Naive B cell (primary cell): ENCODE measurements around the gene PLK5. TPM values are rescaled to one million over a fixed set of nuclear protein-coding genes. Genes with fewer than 3 reads are reported as not detected.
"Not testable (repeated sequence)": the region's sequence is repeated elsewhere in the genome, so short reads cannot be mapped to it uniquely, and the experiment has no call there.

Source experiments
- ATAC-seq, 2 donors: fragments of 150-1000 bp; cut with Tn5 transposase; 2 replicates each; pipeline ENCODE4 v1.10.0; 2021; ENCODE audit warnings: low read depth in 2 of 2, mild to moderate bottlenecking in 2 of 2, moderate library complexity in 2 of 2
- DNase-seq: peaks from one replicate; pipeline ENCODE4 v3.0.0; 2022
- H3K27ac Mint-ChIP-seq, 6 donors: one replicate each; pipeline ENCODE4 v1.8.0; 2020 to 2022; ENCODE audit warnings: mild to moderate bottlenecking in 6 of 6, mixed read lengths in 6 of 6, moderate library complexity in 5 of 6, inconsistent platforms in 2 of 6
- H3K27me3 Mint-ChIP-seq, 3 donors: one replicate each; pipeline ENCODE4 v1.8.0; 2021 to 2022; ENCODE audit warnings: mixed read lengths in 3 of 3, mild to moderate bottlenecking in 1 of 3
- H3K36me3 Mint-ChIP-seq, 2 donors: one replicate each; pipeline ENCODE4 v1.8.0; 2020 to 2022; ENCODE audit warnings: mixed read lengths in 2 of 2, inconsistent platforms in 1 of 2, mild to moderate bottlenecking in 1 of 2
- H3K4me1 Mint-ChIP-seq, 3 donors: one replicate each; pipeline ENCODE4 v1.8.0; 2020 to 2022; ENCODE audit warnings: mixed read lengths in 3 of 3, inconsistent platforms in 1 of 3, mild to moderate bottlenecking in 1 of 3, moderate library complexity in 1 of 3
- H3K4me3 Mint-ChIP-seq, 8 donors: one replicate each; pipeline ENCODE4 v1.8.0; 2020 to 2022; ENCODE audit warnings: mild to moderate bottlenecking in 8 of 8, mixed read lengths in 8 of 8, moderate library complexity in 8 of 8, inconsistent platforms in 2 of 8
- H3K9me3 Mint-ChIP-seq, 7 donors: one replicate each; pipeline ENCODE4 v1.8.0; 2020 to 2022; ENCODE audit warnings: mixed read lengths in 7 of 7, mild to moderate bottlenecking in 5 of 7, inconsistent platforms in 2 of 7, moderate library complexity in 1 of 7
- polyA plus RNA-seq, 6 donors: library from polyadenylated mRNA; unstranded; fragments of 300-500 nt; fragmentation: Illumina TruSeq; gene quantifications; one replicate each; pipeline ENCODE4 v1.2.3, GENCODE V29; 2021; ENCODE audit warnings: low read depth in 6 of 6

The PLK5 gene
- polyA plus RNA-seq, 6 donors from 2014 or later = not detected

DNA sequence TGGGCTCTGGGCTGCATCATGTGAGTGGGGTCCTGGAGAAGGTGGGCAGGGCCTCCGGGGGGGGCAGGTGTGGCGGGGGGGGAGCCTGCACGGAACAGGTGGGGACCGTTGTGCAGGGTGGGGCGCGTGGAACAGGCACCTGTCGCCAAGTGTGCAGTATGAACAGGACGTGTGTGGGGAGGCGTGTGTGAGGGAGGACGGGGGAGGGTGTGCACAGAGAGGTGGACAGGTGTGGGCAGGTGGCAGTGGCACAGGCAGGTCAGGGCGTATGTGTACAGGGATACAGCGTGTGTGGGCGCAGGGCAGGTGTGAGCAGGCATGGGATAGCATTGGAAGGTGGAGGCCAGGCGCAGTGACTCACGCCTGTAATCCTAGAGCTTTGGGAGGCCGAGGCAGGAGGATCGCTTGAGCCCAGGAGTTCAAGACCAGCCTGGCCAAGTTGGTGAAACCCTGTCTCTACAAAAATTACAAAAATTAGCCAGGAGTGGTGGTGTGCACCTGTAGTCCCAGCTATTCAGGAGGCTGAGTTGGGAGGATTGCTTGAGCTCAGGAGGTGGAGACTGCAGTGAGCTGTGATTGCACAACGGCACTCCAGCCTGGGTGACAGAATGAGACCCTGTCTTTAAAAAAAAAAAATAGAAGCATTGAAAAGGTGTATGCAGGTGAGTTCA, 3.2 kb downstream of the PLK5 start:
- peaks cover 7 to 12% (median 11%) of the 10 kb centered on the region in 3 donors for H3K4me1 Mint-ChIP-seq
- no peak for ATAC-seq
- H3K36me3 Mint-ChIP-seq = peaks cover 0 to 9% of the 10 kb centered on the region in 2 donors
- no peak overlapping the region for H3K4me3 Mint-ChIP-seq
- H3K9me3 Mint-ChIP-seq = peaks cover 0 to 4% (median 0%) of the 10 kb centered on the region in 7 donors
- DNase-seq = no peak
- no peak overlapping the region for H3K27ac Mint-ChIP-seq
- peaks cover 36 to 79% (median 60%) of the 10 kb centered on the region in 3 donors for H3K27me3 Mint-ChIP-seq

DNA sequence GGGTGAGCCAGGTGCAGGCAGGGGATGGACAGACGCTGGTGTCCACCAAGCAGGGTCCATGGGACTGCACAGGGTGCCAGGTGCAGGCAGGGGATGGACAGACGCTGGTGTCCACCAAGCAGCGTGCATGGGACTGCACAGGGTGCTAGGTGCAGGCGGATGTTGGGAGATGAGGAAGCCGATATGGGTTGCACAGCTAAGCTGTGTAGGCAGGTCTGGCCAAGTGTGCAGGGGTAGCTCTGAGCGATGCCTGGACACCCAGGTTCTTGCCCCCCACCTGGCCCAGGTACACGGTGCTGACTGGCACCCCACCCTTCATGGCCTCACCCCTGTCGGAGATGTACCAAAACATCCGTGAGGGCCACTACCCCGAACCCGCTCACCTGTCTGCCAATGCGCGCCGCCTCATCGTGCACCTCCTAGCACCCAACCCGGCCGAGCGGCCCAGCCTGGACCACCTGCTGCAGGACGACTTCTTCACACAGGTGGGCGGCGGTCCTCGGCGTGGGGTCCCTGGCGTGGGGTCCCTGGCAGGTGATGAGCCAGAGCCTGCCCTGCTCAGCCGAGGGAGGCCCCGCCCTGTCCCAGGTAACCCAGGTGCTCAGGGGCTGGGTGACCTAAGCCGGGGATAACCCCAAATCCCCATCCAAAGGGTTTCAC, 3.9 kb downstream of the PLK5 start:
- H3K27ac Mint-ChIP-seq = no peak overlapping the region
- H3K4me1 Mint-ChIP-seq = peaks cover 7 to 12% (median 11%) of the 10 kb centered on the region in 3 donors
- H3K9me3 Mint-ChIP-seq = peaks cover 0 to 4% (median 0%) of the 10 kb centered on the region in 7 donors
- H3K36me3 Mint-ChIP-seq = peaks cover 0 to 9% of the 10 kb centered on the region in 2 donors
- no peak for DNase-seq
- peaks cover 36 to 76% (median 60%) of the 10 kb centered on the region in 3 donors for H3K27me3 Mint-ChIP-seq
- ATAC-seq = no peak
- peak overlapping the region in 1 of 8 donors; percentile 70 for H3K4me3 Mint-ChIP-seq

DNA sequence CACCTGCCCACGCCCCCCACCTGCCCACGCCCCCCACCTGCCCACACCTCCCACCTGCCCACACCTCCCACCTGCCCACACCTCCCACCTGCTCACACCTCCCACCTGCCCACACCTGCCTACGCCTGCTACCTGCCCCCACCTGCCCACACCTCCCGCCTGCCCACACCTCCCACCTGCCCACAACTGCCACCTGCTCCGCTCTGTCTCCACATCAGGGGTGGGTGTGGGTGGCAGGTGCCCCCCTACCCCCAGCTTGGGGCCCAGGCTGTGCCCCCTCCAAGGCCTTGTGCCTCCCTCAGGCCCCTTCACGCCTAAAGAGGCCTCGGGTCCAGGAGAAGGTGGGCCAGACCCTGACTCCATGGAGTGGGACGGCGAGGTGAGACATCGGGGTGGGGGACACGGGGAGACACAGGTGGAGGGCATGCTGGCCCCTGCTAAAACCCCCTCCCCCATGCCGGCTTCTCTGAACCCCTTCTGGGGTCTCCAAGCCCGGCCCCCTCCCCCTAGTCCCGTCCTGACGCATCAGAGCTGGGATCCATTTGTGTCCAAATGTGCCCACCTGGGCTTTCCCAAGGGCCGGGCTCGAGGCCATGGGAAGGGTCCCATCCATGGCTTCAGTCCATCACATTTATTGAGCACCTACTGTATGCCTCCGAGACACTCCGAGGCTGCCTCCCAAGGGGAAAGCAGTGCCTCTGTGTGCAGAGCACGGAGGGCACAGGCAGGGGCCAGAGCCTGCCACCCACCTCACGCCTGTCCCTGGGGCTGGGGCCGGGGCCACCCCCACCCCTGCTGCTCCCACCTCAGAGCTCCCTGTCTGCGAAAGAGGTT, 4.9 kb downstream of the PLK5 start:
- Mint-ChIP-seq H3K4me1 (peaks cover 7 to 12% (median 11%) of the 10 kb centered on the region in 3 donors), H3K27me3 (peaks cover 30 to 73% (median 62%) of the 10 kb centered on the region in 3 donors), H3K9me3 (peaks cover 0 to 4% (median 0%) of the 10 kb centered on the region in 7 donors), H3K27ac (no peak overlapping the region), H3K36me3 (peaks cover 0 to 9% of the 10 kb centered on the region in 2 donors), H3K4me3 (no peak overlapping the region)
- ATAC-seq (no peak), DNase-seq (no peak)

GRCh38 chr19:1529430-1529816, 5.5 kb downstream of the PLK5 start:
- DNase-seq (no peak), ATAC-seq (no peak)
- Mint-ChIP-seq H3K36me3 (peaks cover 0 to 6% of the 10 kb centered on the region in 2 donors), H3K4me1 (peaks cover 5 to 11% (median 9%) of the 10 kb centered on the region in 3 donors), H3K9me3 (peaks cover 0 to 4% (median 0%) of the 10 kb centered on the region in 7 donors), H3K27ac (no peak overlapping the region), H3K4me3 (no peak overlapping the region), H3K27me3 (peaks cover 29 to 71% (median 57%) of the 10 kb centered on the region in 3 donors)

DNA sequence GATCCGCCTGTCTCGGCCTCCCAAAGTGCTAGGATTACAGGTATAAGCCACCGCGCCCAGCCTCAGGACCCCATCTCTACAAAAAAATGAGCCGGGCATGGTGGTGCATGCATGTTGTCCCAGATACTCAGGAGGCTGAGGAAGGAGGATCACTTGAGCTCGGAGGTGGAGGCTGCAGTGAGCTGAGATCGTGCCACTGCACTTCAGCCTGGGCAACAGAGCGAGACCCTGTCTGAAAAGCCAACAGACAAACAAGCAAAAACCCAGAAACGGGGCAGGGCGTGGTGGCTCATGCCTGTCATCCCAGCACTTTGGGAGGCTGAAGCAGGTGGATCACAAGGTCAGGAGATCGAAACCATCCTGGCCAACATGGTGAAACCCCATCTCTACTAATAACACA, 7.0 kb downstream of the PLK5 start:
- not testable (repeated sequence) for H3K4me3 Mint-ChIP-seq, ATAC-seq
- H3K27me3 Mint-ChIP-seq = peaks cover 23 to 64% (median 51%) of the 10 kb centered on the region in 3 donors

DNA sequence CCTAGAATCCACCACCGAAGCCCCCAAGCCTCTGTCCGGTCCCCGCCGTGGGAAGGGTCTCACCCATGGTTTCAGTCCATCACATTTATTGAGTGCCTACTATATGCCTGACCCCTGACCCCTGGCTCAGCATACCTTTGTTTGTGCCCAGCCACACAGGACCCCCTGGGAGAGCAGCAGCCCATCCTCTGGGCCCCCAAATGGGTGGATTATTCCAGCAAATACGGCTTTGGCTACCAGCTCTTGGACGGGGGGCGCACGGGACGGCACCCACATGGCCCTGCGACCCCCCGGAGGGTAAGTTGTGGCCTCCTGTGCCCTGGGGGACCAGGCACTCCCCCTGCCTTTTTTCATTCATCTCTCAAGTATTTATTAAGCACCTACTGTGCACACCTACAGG, 7.7 kb downstream of the PLK5 start:
- Mint-ChIP-seq H3K9me3 (no peaks in the 10 kb centered on the region), H3K4me3 (no peak overlapping the region), H3K4me1 (no peaks in the 10 kb centered on the region), H3K27ac (no peak overlapping the region), H3K27me3 (peaks cover 18 to 57% (median 43%) of the 10 kb centered on the region in 3 donors), H3K36me3 (no peaks in the 10 kb centered on the region)
- DNase-seq (no peak), ATAC-seq (no peak)

More for the DNA sequence above, 7.0 kb downstream of the PLK5 start:
- H3K36me3 Mint-ChIP-seq, DNase-seq, H3K9me3 Mint-ChIP-seq, H3K4me1 Mint-ChIP-seq, H3K27ac Mint-ChIP-seq: not testable (repeated sequence)

GRCh38 chr19:1532003-1532402, 8.1 kb downstream of the PLK5 start:
- H3K27ac Mint-ChIP-seq = no peak overlapping the region
- no peak overlapping the region for H3K4me3 Mint-ChIP-seq
- no peaks in the 10 kb centered on the region for H3K4me1 Mint-ChIP-seq
- DNase-seq (no peak), ATAC-seq (no peak)
- H3K9me3 Mint-ChIP-seq = no peaks in the 10 kb centered on the region
- peaks cover 17 to 53% (median 39%) of the 10 kb centered on the region in 3 donors for H3K27me3 Mint-ChIP-seq
- H3K36me3 Mint-ChIP-seq = no peaks in the 10 kb centered on the region

- no peak for ATAC-seq
- Mint-ChIP-seq H3K4me3 (no peak overlapping the region), H3K27me3 (peaks cover 14 to 53% (median 32%) of the 10 kb centered on the region in 3 donors), H3K4me1 (no peaks in the 10 kb centered on the region), H3K27ac (no peak overlapping the region), H3K36me3 (no peaks in the 10 kb centered on the region), H3K9me3 (no peaks in the 10 kb centered on the region)
- DNase-seq = no peak
Measured at GRCh38 chr19:1533510-1534150, 9.8 kb downstream of the PLK5 start.

DNA sequence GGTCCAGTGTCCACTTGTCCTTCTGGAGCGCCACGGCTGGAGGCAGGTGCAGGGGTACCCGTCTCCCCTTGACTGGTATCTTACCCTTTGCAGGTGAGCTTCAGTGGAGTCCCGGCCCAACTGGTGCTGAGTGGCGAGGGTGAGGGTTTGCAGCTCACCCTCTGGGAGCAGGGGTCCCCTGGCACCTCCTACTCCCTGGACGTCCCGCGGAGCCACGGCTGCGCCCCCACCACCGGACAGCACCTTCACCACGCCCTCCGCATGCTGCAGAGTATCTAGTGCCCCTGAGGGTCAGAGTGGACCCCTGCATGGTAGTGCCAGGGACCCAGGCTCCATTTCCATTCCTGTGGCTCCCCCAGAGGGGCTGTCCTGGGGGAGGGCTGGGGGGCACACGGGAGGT, 11.1 kb downstream of the PLK5 start:
- DNase-seq = no peak
- Mint-ChIP-seq H3K27ac (no peak overlapping the region), H3K4me1 (no peaks in the 10 kb centered on the region), H3K27me3 (peaks cover 13 to 47% (median 29%) of the 10 kb centered on the region in 3 donors), H3K9me3 (no peaks in the 10 kb centered on the region), H3K4me3 (no peak overlapping the region), H3K36me3 (no peaks in the 10 kb centered on the region)
- ATAC-seq = no peak

DNA sequence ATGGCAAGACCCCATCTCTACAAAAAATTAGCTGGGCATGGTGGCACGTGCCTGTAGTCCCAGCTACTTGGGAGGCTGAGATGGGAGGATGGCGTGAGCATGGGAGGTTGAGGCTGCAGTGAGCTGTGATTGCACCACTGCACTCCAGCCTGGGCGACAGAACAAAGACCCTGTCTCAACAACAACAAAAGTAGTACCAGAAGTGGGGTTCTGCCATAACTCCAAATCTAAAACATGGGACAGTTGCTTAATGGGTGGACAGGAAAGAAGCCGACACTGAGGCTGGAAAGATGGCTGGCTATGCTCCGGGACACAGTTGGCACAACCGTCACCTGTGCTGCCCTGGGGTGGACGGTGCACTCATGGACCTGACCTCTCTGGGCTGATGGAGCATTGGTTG, 11.8 kb downstream of the PLK5 start:
- not testable (repeated sequence) for H3K4me1 Mint-ChIP-seq, DNase-seq, ATAC-seq, H3K9me3 Mint-ChIP-seq, H3K36me3 Mint-ChIP-seq, H3K27ac Mint-ChIP-seq
- H3K4me3 Mint-ChIP-seq = peak overlapping the region in 1 of 8 donors; percentile 20
- peaks cover 9 to 49% (median 32%) of the 10 kb centered on the region in 3 donors for H3K27me3 Mint-ChIP-seq

- H3K4me1 Mint-ChIP-seq = no peaks in the 10 kb centered on the region
- ATAC-seq = no peak
Measured at GRCh38 chr19:1538978-1539377, 15.1 kb downstream of the PLK5 start.

DNA sequence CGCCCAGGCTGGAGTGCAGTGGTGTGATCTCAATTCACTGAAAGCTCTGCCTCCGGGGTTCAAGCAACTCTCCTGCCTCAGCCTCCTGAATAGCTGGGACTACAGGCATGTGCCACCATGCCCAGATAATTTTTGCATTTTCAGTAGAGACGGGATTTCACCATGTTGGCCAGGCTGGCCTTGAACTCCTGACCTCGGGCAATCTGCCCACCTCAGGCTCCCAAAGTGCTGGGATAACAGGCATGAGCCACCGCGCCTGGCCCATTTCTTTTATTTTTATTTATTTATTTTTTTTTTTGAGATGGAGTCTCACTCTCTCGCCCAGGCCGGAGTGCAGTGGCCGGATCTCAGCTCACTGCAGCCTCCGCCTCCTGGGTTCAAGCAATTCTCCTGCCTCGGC, 15.9 kb downstream of the PLK5 start:
- not testable (repeated sequence) for H3K4me1 Mint-ChIP-seq, H3K36me3 Mint-ChIP-seq, H3K27ac Mint-ChIP-seq, DNase-seq, H3K9me3 Mint-ChIP-seq, ATAC-seq, H3K4me3 Mint-ChIP-seq
- H3K27me3 Mint-ChIP-seq = peaks cover 13 to 53% (median 30%) of the 10 kb centered on the region in 3 donors

More at GRCh38 chr19:1538978-1539377, 15.1 kb downstream of the PLK5 start:
- Mint-ChIP-seq H3K27ac (no peak overlapping the region), H3K27me3 (peaks cover 11 to 48% (median 30%) of the 10 kb centered on the region in 3 donors), H3K36me3 (no peaks in the 10 kb centered on the region), H3K4me3 (no peak overlapping the region), H3K9me3 (no peaks in the 10 kb centered on the region)
- DNase-seq = no peak

DNA sequence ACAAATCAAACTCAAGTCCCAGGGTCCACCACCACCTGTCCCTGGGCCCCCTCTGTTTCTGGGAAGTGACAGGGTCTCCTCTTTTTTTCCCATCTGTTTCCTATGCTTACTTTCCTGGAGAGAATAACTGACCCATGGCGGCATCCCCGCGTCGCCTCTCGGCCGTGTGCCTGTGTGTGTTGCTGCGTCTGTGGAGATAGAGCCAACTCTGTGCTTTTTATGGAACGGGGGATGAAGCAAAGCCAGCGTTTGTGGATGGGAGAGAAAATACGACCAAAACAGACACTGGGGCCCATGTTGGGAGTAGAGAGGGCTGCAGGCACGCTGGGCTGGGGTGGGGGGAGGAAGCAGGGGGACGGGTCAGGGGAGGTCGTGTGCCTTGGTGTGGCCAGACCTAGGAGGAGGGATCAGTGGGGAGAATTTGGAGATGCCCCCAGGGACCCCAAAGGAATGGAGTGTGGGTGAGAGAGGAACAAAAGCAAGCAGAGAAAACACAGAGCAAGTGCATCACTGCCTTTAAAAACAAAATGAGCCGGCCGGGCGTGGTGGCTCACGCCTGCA, 16.6 kb downstream of the PLK5 start:
- Mint-ChIP-seq H3K27ac (no peak overlapping the region), H3K4me1 (no peaks in the 10 kb centered on the region), H3K27me3 (peaks cover 10 to 48% (median 25%) of the 10 kb centered on the region in 3 donors), H3K9me3 (no peaks in the 10 kb centered on the region), H3K4me3 (no peak overlapping the region), H3K36me3 (no peaks in the 10 kb centered on the region)
- no peak for DNase-seq
- no peak for ATAC-seq
